ENCODE results near the gene SHROOM3. TPM values are rescaled to one million over a fixed set of nuclear protein-coding genes. Genes with fewer than 3 reads are reported as not detected.

The SHROOM3 gene
- total RNA-seq, 1 donor from 2014 or later, result 8.0 TPM

DNA sequence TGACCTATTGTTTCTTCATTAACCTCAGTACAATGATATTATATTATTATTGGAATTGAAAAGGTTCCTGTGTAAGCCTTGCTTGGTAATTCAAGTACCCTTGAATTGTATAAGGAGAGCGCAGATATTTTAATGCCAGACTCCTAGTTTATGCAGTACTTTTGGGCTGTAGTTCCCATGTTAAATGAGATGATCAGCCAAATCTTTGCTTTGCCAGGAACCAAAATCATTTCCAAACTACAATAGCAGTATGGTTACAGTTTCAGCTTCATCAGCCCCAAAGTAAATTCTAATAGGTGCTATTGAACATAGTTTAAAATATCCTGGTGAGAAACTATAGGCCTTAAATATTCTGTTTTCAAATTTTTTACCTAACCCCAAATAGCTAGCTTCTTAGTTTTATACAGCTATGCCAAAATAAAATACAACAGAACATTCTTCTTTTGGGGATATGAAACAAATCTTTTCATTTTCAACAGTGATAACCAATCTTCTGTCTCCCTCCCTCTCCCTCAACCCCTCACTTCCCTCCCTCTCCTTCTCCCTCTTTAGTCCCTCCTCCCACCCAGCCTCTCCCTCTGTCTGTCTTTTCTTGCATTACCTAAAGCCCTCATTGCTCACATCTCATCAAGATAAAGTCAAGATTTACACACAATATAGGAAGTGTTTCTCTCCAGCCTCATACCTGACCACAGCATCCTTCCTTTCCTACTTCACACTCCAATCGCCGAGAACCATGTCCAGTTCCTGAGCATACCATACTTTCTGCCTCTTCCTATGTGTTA is 190.1 kb downstream of the SHROOM3 start:
- DNase-seq, result no peak

DNA sequence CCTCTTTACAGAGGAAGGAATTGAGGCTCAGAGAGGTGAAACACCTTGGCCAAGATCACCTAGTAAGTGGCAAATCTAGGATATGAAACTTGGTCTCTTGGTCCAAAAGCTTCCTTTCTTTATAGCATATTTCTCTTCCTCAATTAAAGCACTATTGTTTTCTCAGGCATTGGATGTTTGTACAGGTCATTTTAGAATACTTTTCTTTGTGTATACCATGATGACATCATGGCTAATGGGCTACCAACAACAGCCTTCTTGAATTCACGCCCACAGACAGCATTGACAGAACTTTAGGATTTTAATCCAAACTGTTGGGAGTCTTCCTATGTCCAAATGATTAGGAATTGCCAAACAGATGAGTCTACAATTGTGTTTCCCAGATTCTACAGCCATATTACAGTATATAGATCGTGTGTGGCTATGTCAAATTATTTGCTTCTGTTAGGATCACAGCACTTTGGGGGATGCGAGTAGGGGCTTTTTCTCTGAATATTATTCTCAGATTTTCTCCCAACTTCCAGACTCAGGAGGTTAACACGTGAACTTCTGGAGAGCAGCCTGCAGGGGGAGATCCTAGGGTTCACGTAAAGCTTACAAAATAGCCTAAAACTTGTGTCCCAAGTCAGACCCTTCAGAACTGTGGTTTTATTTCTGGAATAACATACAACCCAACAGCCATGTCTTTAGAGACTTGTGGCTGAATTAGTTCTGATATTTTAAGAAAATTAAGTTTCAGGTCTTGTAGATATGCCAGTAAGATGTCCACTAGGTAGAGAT is 191.8 kb downstream of the SHROOM3 start:
- no peak for DNase-seq

DNA sequence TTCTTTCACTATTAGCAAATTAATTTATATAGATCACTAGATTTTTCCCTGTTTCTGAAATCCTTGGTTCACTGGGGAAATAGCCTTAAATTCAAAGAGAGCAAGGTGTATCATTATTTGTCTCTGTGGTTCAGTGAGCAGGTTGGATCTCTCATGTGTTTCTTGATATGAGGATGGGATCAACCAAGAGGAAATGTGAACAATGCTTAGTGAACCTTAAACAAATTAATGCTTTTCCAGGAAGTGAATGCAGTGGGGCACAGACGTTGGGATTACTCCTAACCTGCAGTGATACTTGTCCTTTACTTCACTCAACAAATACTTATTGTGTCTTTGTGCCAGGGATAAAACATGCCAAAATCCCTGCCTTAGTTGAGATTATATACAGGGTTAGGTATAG is 193.2 kb downstream of the SHROOM3 start:
- no peak for DNase-seq

DNA sequence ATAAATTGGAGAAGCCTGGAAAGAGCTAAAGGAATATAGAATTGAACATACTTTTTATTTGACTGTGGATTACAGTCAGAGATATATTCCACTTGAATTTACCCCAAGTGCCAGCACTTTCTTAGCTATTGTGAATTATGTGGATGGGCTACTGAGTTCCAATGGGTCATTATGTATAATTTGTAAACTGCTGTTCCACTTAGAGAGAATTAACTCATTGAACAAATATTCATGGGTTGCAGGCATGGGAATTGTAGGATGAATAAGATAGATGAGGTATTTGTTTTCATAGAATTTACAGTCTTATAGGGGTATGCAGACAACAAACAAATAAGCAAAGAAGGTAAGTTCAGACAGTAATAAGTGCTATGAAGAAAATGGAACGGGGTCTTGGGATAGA is 195.7 kb downstream of the SHROOM3 start:
- no peak for DNase-seq

DNA sequence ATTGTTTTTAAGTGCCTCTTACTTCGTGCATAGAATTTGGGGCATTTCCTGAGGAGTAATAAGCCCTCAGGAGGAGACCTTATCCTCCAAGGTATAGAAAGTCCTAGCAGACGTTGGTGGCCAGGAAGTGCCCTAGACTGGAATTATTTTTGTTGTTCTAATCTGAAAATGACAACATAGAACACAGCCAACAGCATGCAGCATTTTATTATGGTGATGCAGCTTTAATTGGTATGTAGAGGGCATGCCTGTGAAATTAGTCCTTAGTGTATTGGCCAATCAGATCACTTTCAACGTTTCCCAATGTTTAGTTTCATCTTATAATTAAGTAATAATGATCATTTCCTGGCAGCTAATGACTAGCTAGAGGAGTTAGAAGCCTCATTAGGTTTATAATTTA is 199.2 kb downstream of the SHROOM3 start:
- DNase-seq, result peak; percentile 50

DNA sequence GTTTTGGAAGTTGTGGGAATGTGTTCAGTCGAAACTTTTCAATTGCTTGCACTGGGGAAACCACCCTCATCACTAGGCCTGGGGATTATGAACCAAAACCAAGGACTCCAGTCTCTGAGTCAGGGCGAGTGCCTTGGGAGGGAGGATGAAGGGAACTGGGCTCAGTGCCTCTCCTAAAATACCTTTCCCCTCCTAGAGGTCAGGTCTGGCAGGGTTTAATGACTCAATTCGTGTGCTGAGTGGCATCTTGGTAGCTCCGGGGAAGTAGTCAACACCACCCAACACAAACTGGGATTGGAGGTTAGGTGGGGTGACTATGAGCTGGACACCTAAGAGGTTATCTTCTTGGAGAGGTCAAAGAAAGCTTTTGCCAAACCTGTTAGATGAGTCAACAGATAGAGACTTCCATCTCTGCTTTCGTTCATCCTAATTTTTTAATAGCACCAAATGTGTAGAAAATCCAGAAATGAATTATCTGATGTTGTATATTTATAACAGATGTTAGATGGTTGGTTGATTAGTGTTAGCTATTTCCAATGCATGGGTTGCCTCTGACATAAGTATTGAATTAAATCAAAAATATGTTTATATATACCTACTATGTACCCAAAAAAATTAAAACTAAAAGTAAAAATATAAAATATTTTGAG is 202.8 kb downstream of the SHROOM3 start:
- DNase-seq, result no peak

DNA sequence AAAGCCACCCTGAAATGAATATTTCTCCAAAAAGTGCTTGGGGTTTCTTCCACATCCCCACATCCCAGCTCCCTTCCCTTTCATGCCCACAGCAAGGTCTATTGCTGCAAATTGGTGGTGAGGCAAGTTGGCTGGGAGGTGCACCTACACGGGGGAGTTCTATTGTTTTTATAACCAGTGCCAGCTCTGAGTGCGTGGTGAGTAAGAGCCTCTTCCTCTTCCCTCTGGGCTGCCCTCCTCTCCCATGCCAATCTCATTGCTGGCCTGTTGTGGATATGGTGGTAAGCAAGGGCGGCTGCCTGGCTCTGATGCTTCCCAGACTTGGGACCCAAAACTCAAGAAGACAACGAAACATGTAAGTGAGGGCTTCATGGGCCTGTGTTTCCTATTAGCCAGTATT is 204.3 kb downstream of the SHROOM3 start:
- DNase-seq, result no peak

DNA sequence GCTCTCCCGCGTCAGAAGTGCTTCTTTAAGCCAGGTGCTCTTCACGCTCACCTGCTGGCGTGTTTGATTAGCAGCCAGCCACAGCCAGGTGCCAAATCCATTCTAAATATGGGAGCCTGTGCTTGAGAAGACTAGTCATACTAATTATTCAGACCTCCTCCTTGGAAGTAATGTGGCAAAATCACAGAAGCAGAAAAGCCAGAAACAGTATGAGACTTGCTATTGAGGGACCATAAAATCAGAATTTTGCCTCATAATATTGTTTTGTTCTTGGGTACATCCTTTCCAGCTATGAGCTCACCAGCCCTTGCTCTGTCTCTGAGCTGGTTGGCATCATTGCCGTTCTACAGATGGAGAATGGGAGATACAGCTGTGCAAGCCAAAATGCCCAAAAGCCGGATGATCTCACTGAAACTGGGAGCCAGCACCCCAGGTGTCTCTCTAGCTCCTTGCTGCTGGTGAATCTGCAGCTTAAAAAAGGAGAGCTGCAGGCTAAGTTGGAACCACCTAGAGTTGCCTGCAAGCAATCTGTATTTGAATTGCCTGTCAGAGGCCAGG is 205.4 kb downstream of the SHROOM3 start:
- DNase-seq, result no peak

DNA sequence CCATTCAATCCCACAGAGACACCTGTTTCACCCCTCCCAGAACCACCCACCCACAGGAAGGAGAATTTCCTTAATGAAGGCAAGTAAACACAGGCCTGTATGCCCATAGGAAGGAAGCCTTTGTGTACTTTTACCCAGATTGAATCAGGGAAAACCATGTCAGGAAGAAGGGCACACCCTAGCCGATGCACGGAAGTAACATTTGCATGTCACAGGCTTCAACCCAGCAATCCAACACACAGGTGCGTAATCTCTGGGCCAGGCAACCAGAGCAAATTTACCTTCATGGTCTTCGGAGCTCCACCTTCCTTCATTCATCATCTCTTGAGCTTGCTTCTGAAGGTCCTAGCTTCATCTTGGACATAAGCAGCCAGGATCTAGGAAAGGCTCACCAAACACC is 206.3 kb downstream of the SHROOM3 start:
- DNase-seq, result no peak

DNA sequence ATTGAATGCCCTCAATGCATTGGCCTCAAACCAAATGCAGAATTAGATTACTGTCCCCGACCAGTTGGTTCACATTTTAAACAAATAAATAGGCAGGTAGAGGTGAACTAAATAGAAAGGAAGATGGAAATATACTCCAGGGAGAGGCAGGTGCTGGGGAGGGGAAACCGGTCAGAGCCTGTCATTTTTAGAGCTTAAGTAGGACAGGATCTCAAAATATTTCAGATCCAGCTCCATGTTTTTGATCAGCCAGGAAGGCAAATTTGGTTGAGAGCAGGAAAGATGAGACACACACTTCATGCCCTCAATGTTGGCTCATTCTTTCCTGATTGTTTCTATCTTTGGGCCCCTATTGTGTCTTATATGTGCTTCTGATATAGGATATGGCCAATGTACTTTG is 206.7 kb downstream of the SHROOM3 start:
- DNase-seq, result no peak

DNA sequence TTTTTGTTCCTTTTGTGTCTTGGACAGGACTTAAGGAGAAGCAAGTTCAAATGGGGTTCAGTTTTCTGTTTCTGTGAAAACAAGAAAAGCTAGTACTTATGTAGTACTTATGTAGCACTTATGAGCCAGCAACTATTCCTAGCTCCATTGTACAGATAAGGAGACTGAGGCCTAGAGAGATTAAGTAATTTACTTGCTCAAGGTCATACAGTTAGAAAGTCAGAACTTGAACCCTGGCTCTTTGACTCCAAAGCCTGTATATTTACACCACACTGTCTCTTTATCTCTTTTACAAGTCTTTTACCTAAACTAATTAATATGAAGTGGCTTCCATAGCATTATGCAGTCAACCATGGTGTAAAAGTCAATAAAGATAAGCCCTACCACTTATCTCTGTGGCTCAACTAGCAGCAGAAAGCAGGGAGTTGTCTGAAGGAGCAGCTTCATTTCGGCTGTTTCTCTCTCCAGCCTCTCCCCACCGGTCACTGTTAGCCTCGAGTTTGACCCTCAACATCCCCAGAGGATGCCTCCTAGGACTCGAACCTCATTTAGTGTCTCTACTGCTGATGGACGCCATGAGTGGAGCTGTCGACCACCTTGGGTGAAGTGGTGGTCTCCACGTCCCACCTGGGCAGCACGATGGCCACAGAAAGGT is 209.9 kb downstream of the SHROOM3 start:
- DNase-seq, result no peak

DNA sequence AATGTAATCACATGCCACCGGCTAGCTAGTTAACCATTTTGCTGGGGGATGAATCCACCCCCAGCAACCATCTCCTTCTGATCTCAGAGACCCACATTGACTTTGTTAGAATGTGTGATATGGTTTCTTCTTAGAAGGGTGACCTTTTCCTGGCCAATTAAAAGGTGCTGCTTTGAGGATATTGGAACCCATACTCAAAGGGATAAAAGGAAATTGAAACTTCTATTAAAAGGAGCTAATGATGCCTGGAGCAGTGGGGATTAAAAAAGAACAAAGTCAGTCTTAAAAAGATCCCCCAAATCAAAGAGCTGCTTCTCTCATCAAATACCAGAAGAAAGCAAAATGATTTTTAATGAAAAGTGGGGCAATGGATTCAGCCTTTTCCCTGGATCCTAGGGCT is 214.1 kb downstream of the SHROOM3 start:
- DNase-seq, result no peak

DNA sequence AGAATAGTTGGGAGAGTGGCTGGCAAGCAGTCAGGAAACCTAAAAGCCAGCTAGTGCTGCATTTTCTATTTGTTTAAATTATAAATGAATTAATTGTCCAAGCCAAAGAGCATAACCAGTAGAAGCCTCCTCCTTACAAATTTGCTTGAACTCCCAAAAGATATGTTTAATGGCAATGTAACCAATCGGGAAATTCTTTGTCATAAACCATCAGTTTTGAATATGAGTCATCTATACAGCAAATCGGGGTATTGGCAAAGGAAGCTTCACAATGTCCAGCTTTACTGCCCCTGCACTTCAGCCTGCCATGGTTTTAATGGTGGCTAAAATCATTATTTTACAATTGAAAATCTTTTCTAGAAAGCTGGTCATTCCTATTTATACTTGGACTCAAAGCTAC is 216.6 kb downstream of the SHROOM3 start:
- no peak for DNase-seq

DNA sequence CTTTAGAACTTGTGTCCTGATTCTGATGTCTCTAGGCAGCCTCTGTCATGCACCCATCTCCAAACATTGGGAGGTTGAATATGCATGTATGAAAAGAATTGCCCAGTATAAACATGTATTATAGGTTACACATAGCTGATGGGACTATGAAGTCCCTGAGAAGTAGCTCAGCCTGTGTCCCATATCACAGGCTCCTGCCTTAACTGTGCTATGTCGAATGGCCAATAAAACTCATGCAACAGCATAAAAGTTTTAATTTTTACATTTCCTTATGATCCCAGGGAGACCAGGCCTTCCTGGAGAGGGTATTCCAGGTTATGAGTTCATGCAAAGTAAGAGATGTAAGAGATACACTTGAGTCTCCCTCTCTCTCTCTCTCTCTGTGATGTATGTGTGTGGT is 217.4 kb downstream of the SHROOM3 start:
- no peak for DNase-seq

DNA sequence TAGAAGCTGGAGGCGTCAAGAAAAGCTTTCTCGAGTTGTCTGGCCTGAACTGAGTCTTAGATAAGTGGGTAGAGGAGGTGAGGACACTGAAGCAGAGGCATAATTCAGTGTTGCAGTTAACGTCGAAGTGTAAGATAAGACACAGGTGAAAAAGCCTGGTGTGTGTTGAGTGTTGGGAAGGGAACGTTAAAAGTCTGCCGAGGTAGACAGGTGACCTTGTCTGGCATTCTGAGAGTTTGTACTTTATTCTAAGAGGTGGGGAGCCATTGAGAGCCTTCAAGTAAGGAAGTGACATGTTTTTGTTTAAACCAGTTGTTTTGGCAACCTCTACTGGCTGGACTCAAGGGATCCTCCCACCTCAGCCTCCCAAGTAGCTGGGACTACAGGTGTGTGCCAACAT is 219.1 kb downstream of the SHROOM3 start:
- no peak for DNase-seq

DNA sequence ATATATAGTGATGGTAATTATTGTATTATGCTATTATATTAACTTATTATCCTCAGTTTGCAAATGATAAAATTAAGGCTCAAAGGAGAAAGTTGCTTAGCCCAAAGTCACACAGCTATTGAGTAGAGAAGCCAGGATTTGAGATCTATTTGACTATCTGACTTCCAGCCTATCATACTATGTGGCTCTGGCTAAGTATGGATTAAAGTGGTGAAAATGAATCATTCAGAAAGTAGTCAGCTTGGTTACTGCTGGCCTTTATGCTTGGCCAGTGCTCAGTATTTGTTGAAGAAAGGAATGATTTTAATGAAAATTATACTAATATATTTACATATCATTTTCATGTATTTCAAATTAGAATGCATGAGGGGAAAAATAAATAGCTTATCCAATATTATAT is 219.8 kb downstream of the SHROOM3 start:
- DNase-seq, result no peak

DNA sequence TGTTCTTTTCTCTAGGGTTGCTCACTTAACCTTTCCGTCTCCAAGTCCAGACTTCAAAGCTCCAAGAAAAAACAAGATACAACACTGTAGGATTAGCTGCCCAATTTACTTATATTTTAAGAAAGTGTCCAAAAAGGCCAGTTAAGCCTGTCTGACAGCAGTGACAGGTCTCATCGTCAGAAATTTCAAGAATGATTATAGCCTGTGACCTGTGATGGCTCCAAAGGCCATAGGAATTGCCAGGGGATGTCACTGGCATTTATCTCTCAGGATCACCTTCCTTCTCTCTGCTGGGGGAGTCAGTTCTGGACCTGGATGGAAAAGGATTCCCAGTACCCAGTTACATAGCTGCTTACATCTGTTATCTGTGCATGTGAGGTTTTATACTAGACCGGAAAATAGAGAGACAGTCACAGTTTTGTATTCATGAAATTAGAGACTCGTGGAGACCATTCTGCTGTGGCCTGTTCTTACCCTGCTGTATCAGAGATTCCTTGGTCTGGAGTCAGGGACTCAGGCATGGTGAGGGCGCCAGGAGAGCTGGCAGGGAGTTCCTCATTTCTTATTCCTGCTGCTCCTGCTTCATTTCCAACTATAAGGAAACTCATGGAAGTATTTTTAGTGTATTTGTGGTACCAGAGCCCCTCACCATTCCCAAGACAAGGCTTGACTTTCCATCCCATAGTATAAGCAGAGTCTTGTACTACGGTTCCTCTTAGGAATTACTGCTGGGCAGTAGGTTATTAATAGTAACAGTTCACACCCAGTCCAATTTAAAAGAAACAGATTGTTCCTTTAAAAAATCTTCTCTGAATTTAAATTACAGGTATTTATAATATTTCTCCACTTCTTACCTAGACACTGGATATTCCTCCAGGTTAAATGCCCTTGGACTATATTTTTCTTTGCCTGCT is 220.8 kb downstream of the SHROOM3 start:
- no peak for DNase-seq

DNA sequence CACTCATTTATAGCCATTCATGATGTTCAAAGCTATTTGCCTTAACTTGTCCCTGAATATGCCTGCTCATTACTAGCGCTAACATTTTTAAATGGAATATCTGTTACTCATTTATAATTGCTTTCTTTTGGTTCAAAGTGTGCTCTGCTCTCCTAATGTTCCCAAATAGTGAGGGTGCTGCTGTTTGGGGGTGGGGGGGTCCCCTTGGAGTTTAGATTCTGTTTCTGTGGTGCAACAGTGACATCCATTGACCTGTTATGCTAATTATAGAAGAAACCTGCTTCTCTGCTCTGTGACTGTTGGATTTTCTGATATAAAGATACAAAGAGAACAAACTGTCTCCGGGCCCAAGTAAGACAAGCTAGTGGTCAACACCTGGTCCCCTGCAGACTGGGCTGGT is 222.4 kb downstream of the SHROOM3 start:
- no peak for DNase-seq

DNA sequence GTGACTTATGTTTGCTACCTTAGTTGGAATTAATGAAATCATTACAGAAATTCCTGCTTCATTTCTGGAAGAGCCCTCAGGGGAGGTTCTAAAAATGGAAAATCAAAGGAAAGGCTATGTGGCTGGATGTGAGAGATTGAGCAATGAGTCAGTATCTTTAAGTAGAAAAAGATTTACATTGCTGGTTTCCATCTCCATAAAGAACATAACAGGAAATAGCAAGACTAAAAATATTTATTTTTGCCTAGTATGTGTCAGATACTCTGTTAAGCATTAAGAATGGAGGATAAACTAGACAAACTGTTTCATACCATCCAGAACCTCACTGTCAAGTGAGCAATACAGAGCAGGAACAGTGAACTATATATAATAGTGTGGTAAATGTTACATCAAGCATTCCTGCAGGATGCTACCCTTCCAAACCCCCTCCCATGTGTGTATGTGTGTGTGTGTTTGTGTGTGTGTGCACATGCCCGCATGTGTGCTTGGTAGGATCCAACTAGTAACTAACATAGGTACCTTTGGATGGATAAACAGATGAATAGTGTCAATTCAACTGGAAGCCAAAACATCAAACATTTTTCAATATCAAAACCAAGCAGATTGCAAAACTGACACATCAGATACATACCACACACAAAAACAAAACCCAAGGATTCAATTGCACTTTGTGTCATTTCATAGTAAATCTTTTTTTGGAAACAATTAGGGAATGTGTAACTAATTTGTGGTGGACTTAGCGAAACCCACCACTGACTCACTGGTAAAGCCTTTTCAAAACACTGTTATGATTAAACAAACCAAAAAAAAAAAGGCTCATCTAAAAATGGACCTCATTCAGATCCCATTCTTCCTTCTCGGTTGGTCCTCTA is 223.4 kb downstream of the SHROOM3 start:
- DNase-seq, result peak; percentile 71

DNA sequence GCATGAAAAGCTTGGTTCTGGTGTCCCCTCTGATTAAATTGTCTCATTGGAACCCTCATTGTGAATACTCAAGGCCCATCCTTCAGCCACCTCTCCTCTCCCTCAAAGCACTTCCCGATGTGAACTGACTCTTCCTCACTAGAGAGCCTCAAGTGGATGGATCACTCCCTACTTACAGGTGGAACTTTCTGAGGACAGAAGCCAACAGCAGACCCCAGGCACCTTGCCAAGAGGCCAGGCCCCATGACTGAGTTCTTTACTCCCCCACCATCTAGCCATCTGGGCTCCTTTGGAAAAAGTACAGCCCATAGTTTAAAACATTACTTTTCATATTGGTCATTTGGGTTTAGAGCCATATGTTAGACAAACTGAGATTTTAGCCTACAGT is 224.1 kb downstream of the SHROOM3 start:
- DNase-seq, result no peak
